Left ventricle myocardium superior (tissue), 1 donor: ENCODE measurements around the gene ATP5F1C. TPM values are rescaled to one million over a fixed set of nuclear protein-coding genes. Genes with fewer than 3 reads are reported as not detected.

Experiments
- ATAC-seq: fragments of 200-7000 bp; cut with Tn5 transposase; one replicate; pipeline ENCODE4 v1.9.1; 2020; ENCODE audit warnings: mild to moderate bottlenecking, moderate library complexity
- DNase-seq: peaks from one replicate; pipeline ENCODE4 v3.0.0-alpha.2; 2020
- intact Hi-C: fragments of 100-400 bp; cut with micrococcal nuclease; formaldehyde crosslinking; loops from one replicate; pipeline ENCODE4 v1.11.0; 2022
- total RNA-seq: library from RNA; stranded (reverse); fragmentation: NEBNext Ultra II Directional; extraction: Animal tissue kit (Norgen Biotek cat#: 25700); gene quantifications from one replicate; pipeline ENCODE4 v1.2.1, GENCODE V29; 2021
- donor health status: DM: no; HTN: yes; CAD: no; lungs with severe emphysema.

ATP5F1C gene
- total RNA-seq, 1 donor from 2014 or later, result 777 TPM

DNA sequence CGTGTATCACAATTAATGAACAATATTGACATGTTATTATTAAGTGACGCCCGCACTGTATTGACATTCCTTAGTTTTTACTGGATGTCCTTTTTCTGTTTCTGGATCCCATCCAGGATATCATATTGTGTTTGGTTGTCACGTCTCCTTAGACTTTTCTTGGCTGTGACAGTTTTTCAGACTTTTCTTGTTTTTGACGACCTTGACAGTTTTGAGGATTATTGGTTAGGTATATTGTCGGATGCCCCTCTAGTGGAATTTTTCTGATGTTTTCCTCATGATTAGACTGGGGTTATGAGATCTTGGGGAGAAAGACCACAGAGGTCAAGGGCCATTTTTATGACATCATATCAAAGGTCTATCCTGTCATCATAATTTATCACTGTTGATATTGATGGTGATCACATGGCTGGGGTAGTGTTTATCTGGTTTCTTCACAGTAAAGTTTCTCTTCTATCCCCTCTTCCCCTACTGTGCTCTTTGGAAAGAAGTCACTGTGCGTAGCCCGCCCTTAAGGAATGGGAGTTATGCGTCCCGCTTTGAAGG, 41.4 kb downstream of the ATP5F1C start:
- intact Hi-C loops, result no loop called here
- ATAC-seq (no peak), DNase-seq (no peak)

DNA sequence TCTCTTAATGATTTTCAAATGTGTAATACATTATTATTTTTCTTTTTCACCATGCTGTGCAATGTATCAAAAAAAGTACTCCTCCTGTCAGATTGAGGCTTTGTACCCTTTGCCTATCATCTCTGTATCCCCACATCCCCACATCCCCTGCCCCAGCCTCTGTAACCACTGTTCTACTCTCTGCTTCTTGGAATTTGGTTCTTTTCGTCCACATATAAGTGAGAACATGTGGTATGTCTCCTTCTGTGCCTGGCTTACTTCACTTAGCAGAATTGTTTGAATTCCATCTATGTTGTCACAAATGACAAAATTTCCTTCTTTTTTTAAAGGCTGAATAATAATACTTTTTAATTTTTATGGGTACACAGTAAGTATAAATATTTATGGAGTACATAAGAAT, 44.1 kb downstream of the ATP5F1C start:
- intact Hi-C loops, result no loop called here
- DNase-seq, result no peak
- ATAC-seq, result no peak

DNA sequence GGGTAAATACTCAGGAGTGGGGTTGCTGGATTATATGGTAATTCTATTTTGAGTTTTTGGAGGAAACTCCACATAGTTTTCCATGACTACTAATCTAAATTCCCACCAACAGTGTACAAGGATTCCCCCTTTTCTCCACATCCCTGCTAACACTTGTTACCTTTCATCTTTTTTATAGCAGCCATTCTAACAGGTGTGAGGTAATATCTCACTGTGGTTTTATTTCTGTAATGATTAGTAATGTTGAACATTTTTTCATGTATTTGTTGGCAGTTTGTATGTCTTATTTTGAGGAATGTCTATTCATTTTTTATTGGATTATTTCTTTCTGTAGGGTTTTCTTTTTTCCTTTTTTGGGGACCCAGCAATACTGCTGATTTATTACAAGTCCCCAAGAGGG, 45.2 kb downstream of the ATP5F1C start:
- ATAC-seq (no peak), DNase-seq (no peak)
- intact Hi-C loops, result no loop called here

DNA sequence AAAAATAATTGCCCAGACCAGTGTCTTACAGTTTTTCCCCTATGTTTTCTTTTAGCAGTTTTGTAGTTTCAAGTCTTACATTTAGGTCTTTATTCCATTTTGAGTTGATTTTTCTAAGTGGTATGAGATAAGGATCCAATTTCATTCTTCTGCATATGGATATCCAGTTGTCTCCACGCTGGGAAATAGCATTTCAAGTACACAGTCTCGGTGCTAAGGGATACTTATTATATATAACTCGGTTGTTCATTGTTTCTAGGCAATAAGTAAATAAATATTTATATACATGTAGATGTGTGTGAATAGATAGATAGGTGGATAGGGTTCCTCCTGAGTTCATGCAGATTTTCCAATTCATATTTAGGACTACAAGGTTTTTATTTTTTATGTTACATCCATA, 46.3 kb downstream of the ATP5F1C start:
- intact Hi-C loops, result no loop called here
- DNase-seq, result no peak
- ATAC-seq, result no peak

DNA sequence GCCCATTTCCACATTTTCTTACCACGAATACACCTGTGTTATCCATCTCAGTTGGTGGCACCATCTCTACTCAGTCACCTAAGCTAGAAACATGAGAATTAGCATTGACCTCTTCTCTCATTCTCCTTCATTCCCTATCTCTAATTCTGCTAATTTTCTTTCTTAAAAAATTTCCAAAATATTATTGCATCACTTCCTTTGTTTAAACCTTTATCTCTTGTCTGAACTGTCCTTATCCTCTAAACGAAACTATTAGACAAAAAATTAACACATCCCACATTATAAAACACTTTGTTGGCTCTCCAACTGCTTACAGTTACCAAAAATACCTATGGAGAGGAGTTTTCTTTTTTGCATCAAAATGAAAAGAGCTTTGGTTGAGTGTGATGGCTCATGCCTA, 48.6 kb downstream of the ATP5F1C start:
- DNase-seq (no peak), ATAC-seq (no peak)
- intact Hi-C loops, result no loop called here

DNA sequence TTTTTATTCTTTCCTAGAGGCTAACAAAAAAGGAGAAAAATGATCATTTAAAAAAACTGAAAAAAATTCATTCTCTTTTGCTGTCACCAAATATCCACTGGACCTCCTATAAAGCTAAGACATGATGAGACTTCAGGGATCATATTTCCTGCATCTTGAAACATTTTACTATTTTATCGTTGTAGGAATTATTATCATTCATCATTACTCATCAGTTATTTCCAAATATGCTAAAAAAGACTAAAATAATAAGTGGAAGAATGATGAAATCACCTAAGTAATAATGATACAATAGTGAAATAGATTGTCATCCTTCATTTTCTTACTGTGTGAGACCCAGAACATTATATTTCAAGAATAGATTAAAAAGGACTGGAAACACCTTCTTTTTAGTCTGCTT, 58.6 kb downstream of the ATP5F1C start:
- ATAC-seq (no peak), DNase-seq (no peak)
- intact Hi-C loops, result no loop called here

DNA sequence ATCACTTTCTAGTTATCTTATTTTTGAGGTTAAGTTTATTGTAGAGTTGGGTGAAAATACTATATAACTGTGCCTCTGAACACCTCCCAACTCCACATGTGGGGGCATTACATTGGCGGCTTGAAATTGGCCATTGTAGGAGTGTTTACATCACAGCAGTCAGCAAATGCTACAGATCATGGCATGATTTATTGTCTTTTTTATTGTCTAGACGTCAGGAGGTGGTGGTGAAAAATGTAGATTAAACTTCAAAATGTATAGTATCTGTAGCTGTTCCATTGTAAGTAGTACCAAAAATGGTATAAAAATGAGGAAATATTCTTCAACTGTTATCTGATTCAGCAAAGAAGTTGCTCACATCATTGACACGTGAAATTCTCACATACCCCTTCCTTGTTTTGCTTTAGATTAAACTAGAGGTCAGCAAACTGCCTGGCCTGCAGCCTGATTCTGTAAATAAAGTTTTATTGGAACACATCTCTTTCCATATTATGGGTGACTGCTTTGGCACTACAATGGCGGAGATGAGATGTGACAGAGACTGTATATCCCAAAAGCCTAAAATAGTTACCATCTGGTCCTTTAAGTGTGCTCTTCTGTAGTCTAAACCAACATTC, 65.4 kb downstream of the ATP5F1C start:
- intact Hi-C loops, result no loop called here
- ATAC-seq (no peak), DNase-seq (no peak)

DNA sequence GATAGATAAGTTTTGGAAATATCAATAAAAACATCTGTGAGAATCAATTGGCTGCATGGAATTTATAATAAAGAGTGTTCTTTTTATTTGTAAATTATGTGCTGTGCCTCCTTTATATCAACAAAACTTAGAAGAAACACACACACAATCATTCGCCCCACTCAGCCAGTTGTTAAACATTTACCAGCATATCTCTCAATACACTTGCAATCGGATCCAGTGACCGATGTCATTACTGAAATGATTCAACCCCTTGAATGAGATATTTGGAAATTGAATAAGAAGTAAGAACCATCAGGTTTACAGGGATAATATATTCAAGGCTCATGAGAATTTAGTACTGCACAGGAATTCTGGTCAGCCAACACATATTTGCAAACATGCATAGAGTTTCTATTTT, 65.9 kb downstream of the ATP5F1C start:
- DNase-seq (no peak), ATAC-seq (no peak)
- intact Hi-C loops, result no loop called here

DNA sequence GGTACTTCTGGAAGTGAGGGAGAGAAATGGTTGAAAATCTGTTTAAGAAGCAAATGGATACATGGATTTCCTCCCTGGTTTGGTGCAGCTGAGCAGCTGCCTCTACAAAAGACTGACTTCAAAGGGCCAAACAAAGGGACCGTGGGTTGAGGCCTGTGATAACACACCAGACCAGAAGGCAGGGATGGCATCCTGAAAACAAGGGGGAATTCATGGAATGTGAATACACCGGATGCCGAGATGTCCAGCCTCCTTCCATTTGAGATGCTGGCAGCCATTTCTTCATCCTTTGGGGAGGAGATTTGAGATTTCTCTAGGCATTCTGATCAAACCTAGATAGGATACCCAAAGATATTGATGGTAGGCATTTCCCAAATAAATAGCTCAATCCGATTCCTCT, 67.2 kb downstream of the ATP5F1C start:
- DNase-seq (no peak), ATAC-seq (no peak)

DNA sequence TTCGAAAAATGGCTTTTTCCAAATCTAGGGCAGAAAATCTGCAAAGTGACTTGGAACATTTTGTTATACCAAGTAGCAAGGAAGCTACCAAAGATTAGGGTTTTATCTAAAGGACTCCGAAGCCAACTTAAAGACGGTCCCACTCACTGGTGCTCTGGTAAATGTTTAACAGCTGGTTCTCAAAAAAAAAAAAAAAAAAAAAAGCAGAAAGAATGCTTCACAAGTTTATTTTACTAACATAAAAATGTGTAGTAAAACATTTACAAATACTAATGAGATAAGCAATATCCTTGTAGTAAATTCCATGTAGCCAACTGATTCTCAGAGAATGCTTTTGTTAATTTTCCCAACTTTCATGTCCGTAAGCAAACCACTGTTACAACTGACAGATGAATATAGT, 68.7 kb downstream of the ATP5F1C start:
- DNase-seq, result no peak
- ATAC-seq, result no peak
- intact Hi-C loops, result loop anchor here (2.0 kb wide), 1 partner anchor 42 kb away; no protein-coding TSS in a partner anchor

More for the DNA sequence above, 67.2 kb downstream of the ATP5F1C start:
- intact Hi-C loops, result no loop called here

DNA sequence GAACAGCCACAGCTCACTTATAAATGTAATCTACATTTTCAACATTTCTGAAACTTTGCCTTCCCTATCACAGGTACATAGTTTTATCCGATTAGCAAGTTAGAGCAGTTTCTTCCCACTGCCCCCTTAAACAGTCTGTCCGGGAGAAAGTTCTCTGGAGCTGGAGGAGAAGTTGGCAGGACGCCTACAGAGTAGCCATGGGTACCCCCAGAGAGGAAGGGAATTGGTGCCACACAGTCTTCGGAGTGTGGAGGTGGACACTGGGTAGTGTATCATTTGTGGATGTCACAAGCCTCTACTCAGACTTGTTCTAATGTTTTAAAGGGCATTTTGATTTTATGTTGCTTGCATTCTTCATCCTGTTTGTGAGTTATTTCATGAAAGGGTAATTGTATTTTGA, 69.3 kb downstream of the ATP5F1C start:
- ATAC-seq, result no peak
- no peak for DNase-seq
- intact Hi-C loops, result loop anchor here (2.0 kb wide), 1 partner anchor 42 kb away; no protein-coding TSS in a partner anchor

Other genes starting within 250 kb of the ATP5F1C start
- 8.5 TPM for gene ITIH5, start 121.2 kb upstream of the ATP5F1C start, total RNA-seq
- not detected for gene ITIH2, start 84.9 kb upstream of the ATP5F1C start, total RNA-seq
- 9.1 TPM for gene KIN, start 184 bp upstream of the ATP5F1C start, total RNA-seq
- gene TAF3, start 30.3 kb downstream of the ATP5F1C start, total RNA-seq, result 13.0 TPM